Activated naive CD8-positive, alpha-beta T cell treated with anti-CD3 and anti-CD28 coated beads, Interleukin-2, amount 10 ng/mL, durations not matched to agents 7 days and 5 days (primary cell): Measurements from ENCODE around the gene CLEC17A. TPM values are rescaled to one million over a fixed set of nuclear protein-coding genes. Genes with fewer than 3 reads are reported as not detected.

ENCODE experiments used
- ATAC-seq: fragments of 150-1000 bp; cut with Tn5 transposase; one replicate; pipeline ENCODE4 v1.10.0; 2021; ENCODE audit warnings: low read depth, moderate library complexity
- POLR2A ChIA-PET: fragments of 350-600 bp; sonication (Branson Sonifier 250); formaldehyde crosslinking; loops from one replicate; lab custom pipeline; 2021; ENCODE audit warnings: antibody characterized with exemption; lab: Charles Lee
- DNase-seq: peaks from one replicate; pipeline ENCODE4 v3.0.0; 2021
- H3K27ac Mint-ChIP-seq: one replicate; pipeline ENCODE4 v1.8.0; 2022; ENCODE audit warnings: mild to moderate bottlenecking, mixed read lengths
- H3K27me3 Mint-ChIP-seq: one replicate; pipeline ENCODE4 v1.8.0; 2022; ENCODE audit warnings: mild to moderate bottlenecking, moderate library complexity, mixed read lengths
- H3K36me3 Mint-ChIP-seq: one replicate; pipeline ENCODE4 v1.8.0; 2021; ENCODE audit warnings: mild to moderate bottlenecking, mixed read lengths
- H3K4me1 Mint-ChIP-seq: one replicate; pipeline ENCODE4 v1.8.0; 2021; ENCODE audit warnings: mixed read lengths
- H3K4me3 Mint-ChIP-seq: one replicate; pipeline ENCODE4 v1.8.0; 2022; ENCODE audit warnings: mild to moderate bottlenecking, moderate library complexity, mixed read lengths
- H3K9me3 Mint-ChIP-seq: one replicate; pipeline ENCODE4 v1.8.0; 2021; ENCODE audit warnings: mixed read lengths
- total RNA-seq, 2 experiments: library from RNA; stranded (reverse); gene quantifications; one replicate each; pipeline ENCODE4 v1.2.3, GENCODE V29; 2021

Gene CLEC17A
- total RNA-seq, 2 experiments from 2014 or later: 0.17 TPM; not detected in 1

DNA sequence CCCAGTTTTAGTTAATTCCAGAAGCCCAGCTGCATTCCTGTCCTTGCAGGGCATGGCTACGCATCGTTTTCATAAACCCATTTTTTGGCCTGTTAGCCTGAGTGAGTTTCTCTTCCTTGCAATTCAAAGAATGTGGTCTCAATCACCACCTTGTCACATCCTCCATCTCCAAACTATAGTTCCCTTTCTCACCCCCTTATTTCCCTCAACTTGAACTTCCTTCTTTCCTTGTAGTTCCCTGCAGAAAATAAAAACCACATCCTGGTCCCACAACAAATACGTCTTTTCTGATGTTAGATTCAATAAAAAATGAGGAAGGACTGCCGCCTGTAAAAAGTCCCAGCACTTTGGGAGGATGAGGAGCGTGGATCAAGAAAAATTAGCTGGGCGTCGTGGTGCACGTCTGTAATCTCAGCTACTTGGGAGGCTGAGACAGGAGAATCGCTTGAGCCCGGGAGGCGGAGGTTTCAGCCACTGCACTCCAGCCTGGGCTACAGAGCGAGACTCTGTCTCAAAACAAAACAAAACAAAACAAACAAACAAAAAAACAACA is 78.6 kb downstream of the CLEC17A start:
- DNase-seq (no peak), ATAC-seq (no peak)
- no peak overlapping the region for H3K27ac Mint-ChIP-seq
- no peaks in the 10 kb centered on the region for H3K9me3 Mint-ChIP-seq
- peaks cover 6% of the 10 kb centered on the region for H3K27me3 Mint-ChIP-seq
- POLR2A ChIA-PET: no interaction called here
- H3K4me3 Mint-ChIP-seq: no peak overlapping the region
- no peaks in the 10 kb centered on the region for H3K36me3 Mint-ChIP-seq
- H3K4me1 Mint-ChIP-seq: peaks cover 4% of the 10 kb centered on the region

Other genes with a start within 250 kb of the CLEC17A start
- 100 to 1,000 TPM; 304 to 315 TPM for gene ADGRE5, start 201.6 kb upstream of the CLEC17A start, total RNA-seq
- gene DDX39A, start 163.7 kb upstream of the CLEC17A start, total RNA-seq: 100 to 1,000 TPM; 192 to 202 TPM
- gene PKN1, start 149.8 kb upstream of the CLEC17A start, total RNA-seq: 100 to 1,000 TPM; 244 to 265 TPM
- gene PTGER1, start 107.7 kb upstream of the CLEC17A start, total RNA-seq: under 1 TPM; 0.34 to 0.36 TPM
- 10 to 100 TPM; 31.7 to 32.4 TPM for gene GIPC1, start 87.0 kb upstream of the CLEC17A start, total RNA-seq
- gene DNAJB1, start 64.7 kb upstream of the CLEC17A start, total RNA-seq: 100 to 1,000 TPM; 103 to 110 TPM
- gene TECR, start 53.5 kb upstream of the CLEC17A start, total RNA-seq: 100 to 1,000 TPM; 161 to 168 TPM
- 100 to 1,000 TPM in 1 of 2 experiments, 10 to 100 TPM in 1; 90.7 to 108 TPM for gene NDUFB7, start 11.0 kb upstream of the CLEC17A start, total RNA-seq
- not detected for gene ADGRE3, start 91.8 kb downstream of the CLEC17A start, total RNA-seq
- 10 to 100 TPM; 16.8 to 19.0 TPM for gene ZNF333, start 107.0 kb downstream of the CLEC17A start, total RNA-seq
- gene ADGRE2, start 195.5 kb downstream of the CLEC17A start, total RNA-seq: under 1 TPM; 0.44 to 0.54 TPM